Trophoblast cell (in vitro differentiated cells and primary cell): Measurements from ENCODE around the gene NUDT16L1.

Experiments
- DNase-seq, 2 donors: peaks; one replicate each; pipeline ENCODE4 v3.0.0-alpha.2; 2016
- H2AFZ ChIP-seq: 2 replicates; pipeline ENCODE4 v1.6.1; 2013; ENCODE audit warnings: low read length, moderate library complexity, mild to moderate bottlenecking; ENCODE audit not compliant: insufficient read depth, poor library complexity
- H2AK5ac ChIP-seq: 2 replicates; pipeline ENCODE4 v1.6.1; 2013; ENCODE audit warnings: mild to moderate bottlenecking, low read length
- H2BK120ac ChIP-seq: 2 replicates; pipeline ENCODE4 v1.6.1; 2013; ENCODE audit warnings: low read length, mild to moderate bottlenecking, moderate library complexity; ENCODE audit not compliant: insufficient read depth, poor library complexity
- H2BK12ac ChIP-seq: 2 replicates; pipeline ENCODE4 v1.6.1; 2013; ENCODE audit warnings: mild to moderate bottlenecking, low read length, moderate library complexity
- H2BK5ac ChIP-seq: 2 replicates; pipeline ENCODE4 v1.6.1; 2013; ENCODE audit warnings: low read length, low read depth, moderate library complexity, mild to moderate bottlenecking; ENCODE audit not compliant: poor library complexity
- H3K14ac ChIP-seq: 2 replicates; pipeline ENCODE4 v1.6.1; 2013; ENCODE audit warnings: mild to moderate bottlenecking, low read length
- H3K18ac ChIP-seq: 2 replicates; pipeline ENCODE4 v1.6.1; 2013; ENCODE audit warnings: mild to moderate bottlenecking, low read length
- H3K23ac ChIP-seq: 2 replicates; pipeline ENCODE4 v1.6.1; 2013; ENCODE audit warnings: low read length
- H3K27ac ChIP-seq: 2 replicates; pipeline ENCODE4 v1.5.1; 2013; ENCODE audit warnings: low read depth, mild to moderate bottlenecking, inconsistent platforms, low read length, moderate library complexity
- H3K27me3 ChIP-seq: 2 replicates; pipeline ENCODE4 v1.6.1; 2013; ENCODE audit warnings: inconsistent platforms, mild to moderate bottlenecking, low read length, moderate library complexity; ENCODE audit not compliant: insufficient read depth
- H3K36me3 ChIP-seq, 2 experiments: 1 replicate in 1 of 2; 2 replicates in 1 of 2; pipeline ENCODE4 v1.6.1; 2013; ENCODE audit warnings: low read length in 2 of 2, mild to moderate bottlenecking in 2 of 2, moderate library complexity in 1 of 2; ENCODE audit not compliant: insufficient read depth in 2 of 2, control insufficient read depth in 1 of 2
- H3K4ac ChIP-seq: 2 replicates; pipeline ENCODE4 v1.6.1; 2013; ENCODE audit warnings: low read depth, mild to moderate bottlenecking, low read length, moderate library complexity
- H3K4me1 ChIP-seq, 2 experiments: 1 replicate in 1 of 2; 2 replicates in 1 of 2; pipeline ENCODE4 v1.6.1; 2013; ENCODE audit warnings: low read length in 2 of 2, mild to moderate bottlenecking in 2 of 2, moderate library complexity in 1 of 2; ENCODE audit not compliant: insufficient read depth in 2 of 2, control insufficient read depth in 1 of 2
- H3K4me2 ChIP-seq: 2 replicates; pipeline ENCODE4 v1.6.1; 2013; ENCODE audit warnings: inconsistent platforms, mild to moderate bottlenecking, low read length, moderate library complexity
- H3K4me3 ChIP-seq: 2 replicates; pipeline ENCODE4 v1.5.1; 2013; ENCODE audit warnings: mild to moderate bottlenecking, low read depth, low read length, inconsistent platforms
- H3K79me1 ChIP-seq: one replicate; pipeline ENCODE4 v1.6.1; 2013; ENCODE audit warnings: low read length
- H3K79me2 ChIP-seq: 2 replicates; pipeline ENCODE4 v1.6.1; 2013; ENCODE audit warnings: low read length, mild to moderate bottlenecking; ENCODE audit not compliant: control insufficient read depth, insufficient read depth, poor library complexity
- H3K9ac ChIP-seq: 2 replicates; pipeline ENCODE4 v1.6.1; 2013; ENCODE audit warnings: mild to moderate bottlenecking, low read length
- H3K9me3 ChIP-seq: 2 replicates; pipeline ENCODE4 v1.6.1; 2013; ENCODE audit warnings: low read depth, mild to moderate bottlenecking, control low read depth, inconsistent platforms, low read length; ENCODE audit not compliant: insufficient read depth
- H4K12ac ChIP-seq: 2 replicates; pipeline ENCODE4 v1.6.1; 2013; ENCODE audit warnings: low read depth, mild to moderate bottlenecking, low read length, moderate library complexity
- H4K8ac ChIP-seq: 2 replicates; pipeline ENCODE4 v1.6.1; 2013; ENCODE audit warnings: low read depth, mild to moderate bottlenecking, low read length, moderate library complexity
- H4K91ac ChIP-seq: one replicate; pipeline ENCODE4 v1.6.1; 2013; ENCODE audit warnings: low read depth, mild to moderate bottlenecking, low read length, moderate library complexity
- WGBS: extraction: QIAGEN DNeasy Blood & Tissue Kit; methylation state at CpG from one replicate; pipeline ENCODE4 v1.1.7; 2013; ENCODE audit warnings: missing lambda C conversion rate; ENCODE audit not compliant: insufficient read length, insufficient coverage; ENCODE audit errors: extremely low coverage; 5-methylcytosine and 5-hydroxymethylcytosine counted together

Gene NUDT16L1

DNA sequence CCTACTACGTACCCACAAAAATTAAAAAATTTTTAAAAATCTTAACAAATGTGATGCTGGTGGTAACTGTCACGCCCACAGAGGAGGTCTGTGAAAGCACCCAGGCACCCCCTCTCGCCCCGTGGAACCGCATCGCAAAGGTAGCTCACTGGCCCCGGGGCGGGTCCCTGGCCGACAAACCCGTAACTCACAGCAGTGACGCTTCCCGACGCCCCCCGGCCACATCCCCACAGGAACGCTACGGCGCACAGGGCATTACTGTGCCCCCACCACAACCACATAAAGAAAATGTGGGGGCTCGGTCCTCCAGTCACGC lies 40.3 kb downstream of the NUDT16L1 start:
- Histone ChIP-seq H3K4me2 (peak overlapping the region; percentile 78), H3K79me2 (peaks cover 2% of the 10 kb centered on the region), H2AK5ac (peak overlapping the region; percentile 62), H3K4me3 (peak overlapping the region; percentile 89), H4K91ac (peak overlapping the region; percentile 82), H2BK120ac (peak overlapping the region; percentile 35), H4K8ac (peak overlapping the region; percentile 91), H3K14ac (peak overlapping the region; percentile 90), H4K12ac (peak overlapping the region; percentile 90), H3K9me3 (no peaks in the 10 kb centered on the region), H3K79me1 (peaks cover 7% of the 10 kb centered on the region), H3K36me3 (peaks cover 7 to 11% of the 10 kb centered on the region in 2 experiments), H3K27ac (peak overlapping the region; percentile 35), H2BK12ac (peak overlapping the region; percentile 28), H2AFZ (peak overlapping the region; percentile 96), H3K4ac (peak overlapping the region; percentile 86), H3K4me1 (peaks cover 11 to 16% of the 10 kb centered on the region in 2 experiments), H3K23ac (no peak overlapping the region), H3K18ac (peak overlapping the region; percentile 95), H3K27me3 (no peaks in the 10 kb centered on the region), H3K9ac (peak overlapping the region; percentile 6), H2BK5ac (peak overlapping the region; percentile 57)
- no CpG with 5 or more reads among the region's 19 CpGs for WGBS
- DNase-seq, result peak in 1 of 2 donors; percentile 24

- H2AK5ac ChIP-seq, result peak within 1 kb of the TSS; percentile 62
- H3K79me1 ChIP-seq, result peaks cover 7% of the 10 kb centered on the region
- H3K23ac ChIP-seq, result no peak within 1 kb of the TSS
- peak within 1 kb of the TSS; percentile 89 for H3K4me3 ChIP-seq
- H3K4me2 ChIP-seq, result peak within 1 kb of the TSS; percentile 78
- peak; percentile 92 to 96 for DNase-seq
- peak within 1 kb of the TSS; percentile 90 for H4K12ac ChIP-seq
- H3K4me1 ChIP-seq, result peaks cover 11 to 16% of the 10 kb centered on the region in 2 experiments
- H3K36me3 ChIP-seq, result peaks cover 4 to 6% of the 10 kb centered on the region in 2 experiments
- peak within 1 kb of the TSS; percentile 95 for H3K18ac ChIP-seq
- peak within 1 kb of the TSS; percentile 6 for H3K9ac ChIP-seq
- no peaks in the 10 kb centered on the region for H3K27me3 ChIP-seq
- peak within 1 kb of the TSS; percentile 90 for H3K14ac ChIP-seq
- H4K91ac ChIP-seq, result peak within 1 kb of the TSS; percentile 82
- H2BK5ac ChIP-seq, result peak within 1 kb of the TSS; percentile 57
- peak within 1 kb of the TSS; percentile 86 for H3K4ac ChIP-seq
- H4K8ac ChIP-seq, result peak within 1 kb of the TSS; percentile 91
- H2BK120ac ChIP-seq, result peak within 1 kb of the TSS; percentile 35
- WGBS, result no CpG with 5 or more reads among the region's 70 CpGs
- peak within 1 kb of the TSS; percentile 35 for H3K27ac ChIP-seq
- peaks cover 2% of the 10 kb centered on the region for H3K79me2 ChIP-seq
- H2AFZ ChIP-seq, result peak within 1 kb of the TSS; percentile 96
- peak within 1 kb of the TSS; percentile 28 for H2BK12ac ChIP-seq
- H3K9me3 ChIP-seq, result no peaks in the 10 kb centered on the region
Observed at GRCh38 chr16:4734063-4734729, 40.8 kb downstream of the NUDT16L1 start, which contains the start of the genes ANKS3 and DNAAF8. ANKS3 (minus strand) TSS chr16:4734271; CDS start chr16:4730149, 4,122 bp downstream. DNAAF8 (plus strand) TSS chr16:4734537; CDS start chr16:4736515, 1,978 bp downstream.

DNA sequence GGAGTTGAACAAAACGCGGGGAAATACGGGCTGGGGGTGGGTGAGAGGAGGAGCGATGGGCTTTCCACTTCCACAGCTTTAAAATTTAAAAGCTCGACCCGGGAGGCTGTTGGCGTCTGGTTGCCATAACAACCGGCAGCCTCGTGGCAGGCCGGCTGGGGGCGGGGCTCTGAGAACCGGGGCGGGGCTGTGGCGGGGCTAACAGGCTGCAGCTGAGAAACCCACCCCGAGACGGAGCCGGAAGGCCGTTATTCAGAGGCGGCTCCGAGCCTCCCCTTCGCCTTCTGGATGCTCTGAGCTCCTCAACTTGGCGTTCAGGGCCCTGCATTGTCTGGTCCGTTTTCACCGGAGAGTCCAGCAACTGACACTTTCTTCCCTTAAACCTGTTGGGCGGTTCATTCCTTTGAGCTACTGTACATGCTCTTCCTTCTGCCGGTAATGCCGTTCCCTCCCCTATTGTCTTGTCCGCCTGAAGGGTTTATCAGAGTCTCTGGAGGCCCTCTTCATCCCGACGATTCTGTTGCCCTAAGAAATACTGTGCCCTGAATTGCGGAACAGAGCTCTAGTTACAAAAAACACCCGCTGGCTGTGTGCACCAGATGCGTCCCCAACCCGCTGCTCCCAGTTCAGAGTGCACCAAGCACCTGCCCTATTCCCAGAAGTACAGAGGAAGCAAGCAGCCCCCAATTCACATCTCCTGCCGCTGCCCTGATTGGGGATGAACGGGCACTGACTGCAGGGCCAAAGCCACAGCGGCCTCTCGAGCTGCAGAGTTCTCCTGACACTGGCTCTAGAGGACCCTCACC lies 41.6 kb downstream of the NUDT16L1 start:
- no peak overlapping the region for H3K23ac ChIP-seq
- peak overlapping the region; percentile 89 for H3K4me3 ChIP-seq
- H3K18ac ChIP-seq, result peak overlapping the region; percentile 38
- H4K12ac ChIP-seq, result peak overlapping the region; percentile 6
- peaks cover 11 to 16% of the 10 kb centered on the region in 2 experiments for H3K4me1 ChIP-seq
- H2AK5ac ChIP-seq, result peak overlapping the region; percentile 56
- no peak overlapping the region for H2BK12ac ChIP-seq
- no peaks in the 10 kb centered on the region for H3K9me3 ChIP-seq
- H3K4me2 ChIP-seq, result peak overlapping the region; percentile 78
- H3K4ac ChIP-seq, result peak overlapping the region; percentile 20
- peak; percentile 72 to 84 for DNase-seq
- no peak overlapping the region for H4K91ac ChIP-seq
- H3K79me1 ChIP-seq, result peaks cover 7% of the 10 kb centered on the region
- H4K8ac ChIP-seq, result peak overlapping the region; percentile 77
- WGBS, result no CpG with 5 or more reads among the region's 38 CpGs
- H2BK120ac ChIP-seq, result no peak overlapping the region
- H3K14ac ChIP-seq, result peak overlapping the region; percentile 31
- peak overlapping the region; percentile 28 for H3K27ac ChIP-seq
- H2AFZ ChIP-seq, result peak overlapping the region; percentile 75
- peaks cover 2% of the 10 kb centered on the region for H3K79me2 ChIP-seq
- H3K36me3 ChIP-seq, result peaks cover 1 to 3% of the 10 kb centered on the region in 2 experiments
- H3K27me3 ChIP-seq, result no peaks in the 10 kb centered on the region
- no peak overlapping the region for H2BK5ac ChIP-seq
- H3K9ac ChIP-seq, result no peak overlapping the region

DNA sequence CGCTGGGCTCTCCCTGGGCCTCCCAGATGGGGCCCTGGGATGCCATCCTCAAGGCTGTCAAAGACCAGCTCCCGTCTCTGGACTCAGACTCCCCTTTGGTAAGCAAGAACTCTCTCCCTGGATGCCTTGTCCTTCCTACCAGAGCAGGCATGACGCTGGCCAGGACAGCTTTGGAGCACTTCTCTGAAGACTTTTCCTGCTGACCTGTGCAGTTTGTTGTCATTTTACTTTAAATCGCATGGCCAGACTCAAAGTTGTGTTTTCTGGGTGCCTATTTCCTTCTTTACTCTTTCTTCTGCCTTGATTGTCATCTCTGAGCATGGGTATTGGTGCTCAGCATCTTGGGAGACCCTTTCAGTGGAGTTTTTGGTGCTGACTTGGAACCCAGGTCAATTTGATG lies 43.2 kb downstream of the NUDT16L1 start:
- H2AFZ ChIP-seq, result no peak overlapping the region
- H3K79me2 ChIP-seq, result peaks cover 2% of the 10 kb centered on the region
- H2AK5ac ChIP-seq, result no peak overlapping the region
- H2BK120ac ChIP-seq, result no peak overlapping the region
- no peak overlapping the region for H4K12ac ChIP-seq
- H3K79me1 ChIP-seq, result peaks cover 7% of the 10 kb centered on the region
- H3K23ac ChIP-seq, result no peak overlapping the region
- no peak overlapping the region for H3K9ac ChIP-seq
- H3K4me2 ChIP-seq, result no peak overlapping the region
- no CpG with 5 or more reads among the region's 4 CpGs for WGBS
- H4K91ac ChIP-seq, result no peak overlapping the region
- H3K18ac ChIP-seq, result no peak overlapping the region
- no peak overlapping the region for H2BK5ac ChIP-seq
- no peak overlapping the region for H3K27ac ChIP-seq
- no peaks in the 10 kb centered on the region for H3K27me3 ChIP-seq
- H3K9me3 ChIP-seq, result no peaks in the 10 kb centered on the region
- H3K14ac ChIP-seq, result no peak overlapping the region
- H3K4me1 ChIP-seq, result peaks cover 11 to 16% of the 10 kb centered on the region in 2 experiments
- H3K36me3 ChIP-seq, result no peaks in the 10 kb centered on the region
- H4K8ac ChIP-seq, result no peak overlapping the region
- no peak overlapping the region for H3K4ac ChIP-seq
- no peak overlapping the region for H3K4me3 ChIP-seq
- DNase-seq, result no peak
- no peak overlapping the region for H2BK12ac ChIP-seq
